ENCODE results near the gene PROZ. TPM values are rescaled to one million over a fixed set of nuclear protein-coding genes. Genes with fewer than 3 reads are reported as not detected.

PROZ gene
- polyA plus RNA-seq, 1 of the 3 experiments (the other 2 are of a cell fraction) = not detected

DNA sequence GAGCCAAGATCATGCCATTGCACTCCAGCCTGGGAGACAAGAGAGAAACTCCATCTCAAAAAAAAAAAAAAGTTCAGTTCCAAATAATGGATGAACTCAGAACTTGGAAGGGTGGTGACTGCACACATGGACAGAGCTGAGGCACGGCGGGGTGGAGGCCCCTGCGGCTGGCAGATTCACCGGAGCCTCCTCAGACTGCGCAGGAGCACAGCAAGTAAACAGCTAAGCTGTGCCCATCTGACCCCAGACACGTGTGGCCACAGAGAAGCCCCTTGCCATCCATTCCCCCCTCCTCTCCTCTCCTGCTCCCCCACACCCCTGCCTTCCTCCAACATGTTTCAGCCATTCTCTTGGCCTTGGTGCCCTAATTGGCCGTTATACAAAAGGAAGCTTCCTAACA is 15.6 kb upstream of the PROZ start:
- CTCF ChIA-PET = no interaction called here

GRCh38 chr13:113143466-113144254 is 14.8 kb upstream of the PROZ start:
- H3K36me3 ChIP-seq (replicated peaks in 1 of 2; ENCODE audit: control insufficient read depth in 1 of 2, insufficient read depth in 2 of 2, low read length in 1 of 2) = no peaks in the 10 kb centered on the region
- H4K20me1 ChIP-seq (ENCODE audit: insufficient read depth) = no peaks in the 10 kb centered on the region
- POLR2A ChIA-PET = interaction anchor here (0.6 kb wide), 1 partner anchor 62 kb away, joined by 6 read pairs; no protein-coding TSS in a partner anchor
- H3K4me2 ChIP-seq = no peak overlapping the region
- no peak overlapping the region for H2AFZ ChIP-seq (ENCODE audit: low read depth)
- H3F3A ChIP-seq (replicated peaks; ENCODE audit: insufficient read depth) = no peaks in the 10 kb centered on the region
- no peak overlapping the region for H3K4me3 ChIP-seq (ENCODE audit: low read depth in 2 of 2, low read length in 1 of 2)
- H3K4me1 ChIP-seq (ENCODE audit: control insufficient read depth in 1 of 2, insufficient read depth in 2 of 2, low read depth in 1 of 2, low read length in 1 of 2) = no peaks in the 10 kb centered on the region
- no peaks in the 10 kb centered on the region for H3K9me2 ChIP-seq
- no peak overlapping the region for H3K9ac ChIP-seq
- H3K79me2 ChIP-seq (ENCODE audit: insufficient read depth) = no peaks in the 10 kb centered on the region
- no peak for DNase-seq
- 75% methylated on average over 18 of the region's 39 CpGs for WGBS (ENCODE audit: low lambda C conversion rate)
- no peak overlapping the region for H3K27ac ChIP-seq (ENCODE audit: low read depth in 2 of 2, low read length in 1 of 2)
- H3K27me3 ChIP-seq (ENCODE audit: insufficient read depth) = no peaks in the 10 kb centered on the region
- no peaks in the 10 kb centered on the region for H3K9me3 ChIP-seq
- CTCF ChIA-PET = no interaction called here
- TF ChIP-seq, protein P1, sequence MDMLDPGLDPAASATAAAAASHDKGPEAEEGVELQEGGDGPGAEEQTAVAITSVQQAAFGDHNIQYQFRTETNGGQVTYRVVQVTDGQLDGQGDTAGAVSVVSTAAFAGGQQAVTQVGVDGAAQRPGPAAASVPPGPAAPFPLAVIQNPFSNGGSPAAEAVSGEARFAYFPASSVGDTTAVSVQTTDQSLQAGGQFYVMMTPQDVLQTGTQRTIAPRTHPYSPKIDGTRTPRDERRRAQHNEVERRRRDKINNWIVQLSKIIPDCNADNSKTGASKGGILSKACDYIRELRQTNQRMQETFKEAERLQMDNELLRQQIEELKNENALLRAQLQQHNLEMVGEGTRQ (IDR thresholded peaks at IDR 0.05; ENCODE audit: borderline replicate concordance, low read depth, low read length) = no peak
- no peak for TF ChIP-seq MXI1 (IDR thresholded peaks at IDR 0.05; ENCODE audit: low read depth, low read length)
- no peak for TF ChIP-seq FOXM1 (IDR thresholded peaks at IDR 0.05; ENCODE audit: low read depth)
- TF ChIP-seq SIN3A (IDR thresholded peaks at IDR 0.05; ENCODE audit: borderline replicate concordance, low read depth, low read length) = no peak
- no peak for TF ChIP-seq EZH2phosphoT487 (IDR thresholded peaks at IDR 0.05; ENCODE audit: borderline replicate concordance, low read depth)
- TF ChIP-seq NRF1 (IDR thresholded peaks at IDR 0.05; ENCODE audit: low read depth, low read length) = no peak
- no peak for TF ChIP-seq TEAD4 (IDR thresholded peaks at IDR 0.05; ENCODE audit: borderline replicate concordance, insufficient read depth)
- no peak for TF ChIP-seq YY1 (IDR thresholded peaks at IDR 0.05; ENCODE audit: low read depth)
- no peak for TF ChIP-seq CHD2 (IDR thresholded peaks at IDR 0.05; ENCODE audit: low read length, partially characterized antibody)
- TF ChIP-seq PBX3 (IDR thresholded peaks at IDR 0.05) = no peak
- TF ChIP-seq EP300 (IDR thresholded peaks at IDR 0.05; ENCODE audit: borderline replicate concordance in 1 of 2, low read depth in 1 of 2, low read length in 1 of 2) = no peak

More for the DNA sequence above, 15.6 kb upstream of the PROZ start:
- Histone ChIP-seq H3F3A (replicated peaks; ENCODE audit: insufficient read depth) (peaks cover 5% of the 10 kb centered on the region), H3K9ac (no peak overlapping the region), H3K27me3 (ENCODE audit: insufficient read depth) (no peaks in the 10 kb centered on the region), H3K36me3 (replicated peaks in 1 of 2; ENCODE audit: control insufficient read depth in 1 of 2, insufficient read depth in 2 of 2, low read length in 1 of 2) (no peaks in the 10 kb centered on the region), H3K79me2 (ENCODE audit: insufficient read depth) (no peaks in the 10 kb centered on the region), H3K4me3 (ENCODE audit: low read depth in 2 of 2, low read length in 1 of 2) (no peak overlapping the region), H3K4me1 (ENCODE audit: control insufficient read depth in 1 of 2, insufficient read depth in 2 of 2, low read depth in 1 of 2, low read length in 1 of 2) (no peaks in the 10 kb centered on the region), H3K9me3 (no peaks in the 10 kb centered on the region), H4K20me1 (ENCODE audit: insufficient read depth) (no peaks in the 10 kb centered on the region), H2AFZ (ENCODE audit: low read depth) (no peak overlapping the region), H3K9me2 (no peaks in the 10 kb centered on the region), H3K27ac (ENCODE audit: low read depth in 2 of 2, low read length in 1 of 2) (no peak overlapping the region), H3K4me2 (no peak overlapping the region)
- POLR2A ChIA-PET = interaction anchor here (0.6 kb wide), 1 partner anchor 61 kb away, joined by 6 read pairs; no protein-coding TSS in a partner anchor
- no peak for TF ChIP-seq MAX (IDR thresholded peaks at IDR 0.05; ENCODE audit: low read depth)
- no peak for TF ChIP-seq RAD21 (IDR thresholded peaks at IDR 0.05; ENCODE audit: low read length)
- DNase-seq = no peak
- 78% methylated on average over 7 of the region's 7 CpGs for WGBS (ENCODE audit: low lambda C conversion rate)

All from SK-N-SH (cell line).